Heart left ventricle (tissue), 16 donors: ENCODE results near the gene PPIG. TPM values are rescaled to one million over a fixed set of nuclear protein-coding genes. Genes with fewer than 3 reads are reported as not detected.

Experiments used
- ATAC-seq, 4 donors: fragments of 200-7000 bp; cut with Tn5 transposase; one replicate each; pipeline ENCODE4 v1.9.1; 2020 to 2022; ENCODE audit warnings: moderate library complexity in 4 of 4, mild to moderate bottlenecking in 3 of 4, moderate number of reproducible peaks in 1 of 4
- DNase-seq, 5 donors: peaks; one replicate each; pipeline ENCODE4 v3.0.0-alpha.2; 2020
- H3K27ac ChIP-seq, 12 donors: fragments of 200-600 bp; sonication (generic) in 4 of 12; one replicate each; pipeline versions ENCODE4 v1.5.0 to v1.8.0; 2016 to 2022; ENCODE audit warnings: mild to moderate bottlenecking in 2 of 12
- H3K27me3 ChIP-seq, 9 donors: fragments of 200-600 bp; sonication (generic) in 2 of 9; one replicate each; pipeline versions ENCODE4 v1.5.1 to v1.8.0; 2016 to 2022; ENCODE audit warnings: mild to moderate bottlenecking in 3 of 9
- H3K36me3 ChIP-seq, 9 donors: fragments of 200-600 bp; sonication (generic) in 2 of 9; one replicate each; pipeline versions ENCODE4 v1.5.0 to v1.8.0; 2018 to 2022; ENCODE audit warnings: mild to moderate bottlenecking in 2 of 9
- H3K4me1 ChIP-seq, 12 donors: fragments of 200-600 bp; sonication (generic) in 4 of 12; one replicate each; pipeline versions ENCODE4 v1.5.0 to v1.8.0; 2016 to 2022; ENCODE audit warnings: mild to moderate bottlenecking in 3 of 12
- H3K4me3 ChIP-seq, 12 donors: fragments of 200-600 bp; sonication (generic) in 4 of 12; one replicate each; pipeline versions ENCODE4 v1.5.0 to v1.8.0; 2017 to 2022; ENCODE audit warnings: mild to moderate bottlenecking in 9 of 12, moderate library complexity in 4 of 12
- H3K9me3 ChIP-seq, 12 donors: fragments of 200-600 bp; sonication (generic) in 4 of 12; one replicate each; pipeline versions ENCODE4 v1.5.0 to v1.8.0; 2016 to 2022; ENCODE audit warnings: mild to moderate bottlenecking in 1 of 12
- CTCF ChIP-seq, 12 donors: fragments of 200-600 bp; sonication (generic) in 4 of 12; IDR thresholded peaks; one replicate each; pipeline versions ENCODE4 v1.5.0 to v1.8.0; 2018 to 2022; ENCODE audit warnings: antibody characterized with exemption in 12 of 12, mild to moderate bottlenecking in 5 of 12
- POLR2A ChIP-seq, 2 donors: fragments of 450-650 bp; IDR thresholded peaks; one replicate each; pipeline ENCODE4 v1.6.1; 2017; ENCODE audit warnings: antibody characterized with exemption in 2 of 2, mild to moderate bottlenecking in 2 of 2, moderate library complexity in 2 of 2
- WGBS, 4 donors: extraction: QIAGEN DNeasy Blood & Tissue Kit in 2 of 4; methylation state at CpG; one replicate each; pipeline versions ENCODE4 v1.1.5 to v1.1.7; 2013 to 2018; 5-methylcytosine and 5-hydroxymethylcytosine counted together
- intact Hi-C, 10 donors: fragments of 100-400 bp; cut with DNase I; formaldehyde crosslinking; loops; one replicate each; pipeline versions ENCODE4 v1.11.1 to v1.14.2; 2022
- polyA plus RNA-seq, 2 donors: library from polyadenylated mRNA; stranded (reverse); fragments of 200-250 nt; gene quantifications; one replicate each; pipeline ENCODE4 v1.2.3, GENCODE V29; 2013
- total RNA-seq, 9 donors: library from RNA; depleted of rRNA in 2 of 9; stranded (reverse); fragments of >200 nt in 2 of 9; fragmentation: NEBNext Ultra II Directional in 3 of 9; extraction: Animal tissue kit (Norgen Biotek cat#: 25700) in 3 of 9; gene quantifications; one replicate each; pipeline versions ENCODE4 v1.1.0 to v1.2.4, GENCODE V29; 2016 to 2023
- donor health status: ischemic (EF 13 %, LVEDD 7.1; RV severe dilation, severe dysfunction).
- donor health status: healthy with polysubstance abuse.
- donor health status: DM: no; HTN: yes; CAD: no.
- donor health status: DM: no; HTN: no; CAD: no.
- donor health status: ischemic (EF 25% LVEDD 6.9; RV normal size, moderate dysfunction).
- donor health status: ischemic (EF 25% LVEDD 5.7; RV mildly dilated, moderate dysfunction).
- donor health status: healthy.
- donor health status: DM: yes; HTN: yes; CAD: no.
- donor health status: ischemic (EF 35%, LVEDD 5.7; RV mildly dilated, moderate dysfunction).
- donor health status: nonischemic (EF 11% LVEDD 7.7; RV severe dilation, severe dysfunction).
- donor health status: DM: yes; HTN: yes; CAD: no.
- donor health status: PGD.
- donor health status: ischemic (EF 29% LVEDD 5.4; RV normal size, mild dysfunction).
- donor health status: nonischemic (EF 23%, LVEDD 6.1; RV moderate dilation, normal function).

Gene PPIG
- total and polyA plus RNA-seq, 11 donors: 19.9 to 69.6 (median 39.9) TPM

GRCh38 chr2:169625781-169626180, 41.6 kb downstream of the PPIG start:
- Histone ChIP-seq H3K9me3 (no peaks in the 10 kb centered on the region), H3K27ac (no peak overlapping the region), H3K4me1 (no peaks in the 10 kb centered on the region), H3K4me3 (no peak overlapping the region), H3K36me3 (peaks cover 0 to 92% (median 65%) of the 10 kb centered on the region in 9 donors), H3K27me3 (no peaks in the 10 kb centered on the region)
- intact Hi-C loops: no loop called here
- no peak for DNase-seq
- no peak for TF ChIP-seq POLR2A (IDR thresholded peaks at IDR 0.05)
- no peak for TF ChIP-seq CTCF (IDR thresholded peaks at IDR 0.05)
- ATAC-seq: no peak
- WGBS, 4 donors: 82 to 96% (median 86%) methylated on average over 3 of the region's 3 CpGs

- Histone ChIP-seq H3K9me3 (no peaks in the 10 kb centered on the region), H3K27me3 (no peaks in the 10 kb centered on the region), H3K4me1 (no peaks in the 10 kb centered on the region), H3K36me3 (peaks cover 0 to 94% (median 80%) of the 10 kb centered on the region in 9 donors), H3K27ac (no peak overlapping the region), H3K4me3 (no peak overlapping the region)
- ATAC-seq (no peak), DNase-seq (no peak)
- 96 to 98% (median 97%) methylated on average over 8 of the region's 8 CpGs for WGBS, 4 donors
- no peak for TF ChIP-seq CTCF (IDR thresholded peaks at IDR 0.05)
- TF ChIP-seq POLR2A (IDR thresholded peaks at IDR 0.05): no peak
- intact Hi-C loops: no loop called here
Measured at GRCh38 chr2:169636440-169637097, 52.4 kb downstream of the PPIG start.

GRCh38 chr2:169637620-169638019, 53.5 kb downstream of the PPIG start:
- no peak overlapping the region for H3K4me3 ChIP-seq
- intact Hi-C loops: no loop called here
- H3K4me1 ChIP-seq: no peaks in the 10 kb centered on the region
- TF ChIP-seq CTCF (IDR thresholded peaks at IDR 0.05) (no peak), POLR2A (IDR thresholded peaks at IDR 0.05) (no peak)
- 93 to 99% (median 97%) methylated on average over 3 of the region's 3 CpGs for WGBS, 4 donors
- DNase-seq (no peak), ATAC-seq (no peak)
- H3K27ac ChIP-seq: no peak overlapping the region
- no peaks in the 10 kb centered on the region for H3K27me3 ChIP-seq
- H3K36me3 ChIP-seq: peaks cover 0 to 87% (median 69%) of the 10 kb centered on the region in 9 donors
- H3K9me3 ChIP-seq: no peaks in the 10 kb centered on the region

GRCh38 chr2:169640104-169640503, 56.0 kb downstream of the PPIG start:
- TF ChIP-seq CTCF (IDR thresholded peaks at IDR 0.05): no peak
- TF ChIP-seq POLR2A (IDR thresholded peaks at IDR 0.05): no peak
- intact Hi-C loops: no loop called here
- H3K27ac ChIP-seq: no peak overlapping the region
- no peak overlapping the region for H3K4me3 ChIP-seq
- H3K9me3 ChIP-seq: no peaks in the 10 kb centered on the region
- no peak for ATAC-seq
- H3K27me3 ChIP-seq: no peaks in the 10 kb centered on the region
- H3K4me1 ChIP-seq: no peaks in the 10 kb centered on the region
- no peak for DNase-seq
- H3K36me3 ChIP-seq: peaks cover 0 to 63% (median 44%) of the 10 kb centered on the region in 9 donors
- 87 to 97% (median 91%) methylated on average over 2 of the region's 2 CpGs for WGBS, 4 donors
